Activated CD4-positive, alpha-beta memory T cell treated with anti-CD3 and anti-CD28 coated beads, Interleukin-2, amount 10 ng/mL, durations not matched to agents 7 days and 5 days (primary cell): ENCODE data around the gene INKA2. TPM values are rescaled to one million over a fixed set of nuclear protein-coding genes. Genes with fewer than 3 reads are reported as not detected.

ENCODE experiments used
- CTCF ChIA-PET: fragments of 350-600 bp; sonication (Branson Sonifier 250); formaldehyde crosslinking; loops from one replicate; lab custom pipeline; 2021; ENCODE audit warnings: antibody characterized with exemption, inconsistent platforms; lab: Charles Lee
- POLR2A ChIA-PET: fragments of 350-600 bp; sonication (Branson Sonifier 250); formaldehyde crosslinking; loops from one replicate; lab custom pipeline; 2021; ENCODE audit warnings: antibody characterized with exemption; lab: Charles Lee
- DNase-seq: peaks from one replicate; pipeline ENCODE4 v3.0.0-alpha.2; 2020
- H3K27ac Mint-ChIP-seq: one replicate; pipeline ENCODE4 v1.8.0; 2021; ENCODE audit warnings: mild to moderate bottlenecking, mixed read lengths
- H3K27me3 Mint-ChIP-seq: one replicate; pipeline ENCODE4 v1.8.0; 2021; ENCODE audit warnings: mixed read lengths
- H3K36me3 Mint-ChIP-seq: one replicate; pipeline ENCODE4 v1.8.0; 2021; ENCODE audit warnings: low read depth, mixed read lengths
- H3K4me1 Mint-ChIP-seq: one replicate; pipeline ENCODE4 v1.8.0; 2021; ENCODE audit warnings: mixed read lengths
- H3K4me3 Mint-ChIP-seq: one replicate; pipeline ENCODE4 v1.8.0; 2021; ENCODE audit warnings: mild to moderate bottlenecking, mixed read lengths
- H3K9me3 Mint-ChIP-seq: one replicate; pipeline ENCODE4 v1.8.0; 2021; ENCODE audit warnings: mixed read lengths
- total RNA-seq, 2 experiments: library from RNA; stranded (reverse); gene quantifications; one replicate each; pipeline ENCODE4 v1.2.3, GENCODE V29; 2021

INKA2 gene
- total RNA-seq, 2 experiments from 2014 or later = 2.4 to 2.8 TPM

- DNase-seq = no peak
- no peaks in the 10 kb centered on the region for H3K9me3 Mint-ChIP-seq
- no peaks in the 10 kb centered on the region for H3K27me3 Mint-ChIP-seq
- no peak overlapping the region for H3K27ac Mint-ChIP-seq
- H3K4me3 Mint-ChIP-seq = no peak overlapping the region
- POLR2A ChIA-PET = interaction anchor here (4.8 kb wide), 1 partner anchor 8 kb away, joined by 32 read pairs; the partner anchor contains the start of gene INKA2
- CTCF ChIA-PET = interaction anchor here (0.9 to 2.9 kb wide), 3 partner anchors 15 to 17 kb away, joined by 3 to 7 read pairs (median 4); no protein-coding TSS in a partner anchor
- H3K4me1 Mint-ChIP-seq = peaks cover 11% of the 10 kb centered on the region
- no peaks in the 10 kb centered on the region for H3K36me3 Mint-ChIP-seq
Measured at GRCh38 chr1:111729946-111730681, 9.1 kb downstream of the INKA2 start.

GRCh38 chr1:111729271-111729921, 9.8 kb downstream of the INKA2 start:
- H3K27ac Mint-ChIP-seq = no peak overlapping the region
- peaks cover 11% of the 10 kb centered on the region for H3K4me1 Mint-ChIP-seq
- H3K27me3 Mint-ChIP-seq = no peaks in the 10 kb centered on the region
- H3K36me3 Mint-ChIP-seq = no peaks in the 10 kb centered on the region
- ChIA-PET POLR2A (interaction anchor here (1.2 to 4.8 kb wide), 2 partner anchors 8 to 9 kb away, joined by 3 to 32 read pairs; partner anchors contain the start of gene INKA2), CTCF (interaction anchor here (0.9 to 1.2 kb wide), 3 partner anchors 10 to 18 kb away, joined by 3 to 4 read pairs (median 4); partner anchors contain the start of gene INKA2)
- H3K4me3 Mint-ChIP-seq = no peak overlapping the region
- DNase-seq = no peak
- no peaks in the 10 kb centered on the region for H3K9me3 Mint-ChIP-seq

GRCh38 chr1:111727056-111727455, 12.1 kb downstream of the INKA2 start:
- Mint-ChIP-seq H3K4me3 (no peak overlapping the region), H3K27ac (no peak overlapping the region), H3K27me3 (no peaks in the 10 kb centered on the region), H3K36me3 (no peaks in the 10 kb centered on the region), H3K9me3 (no peaks in the 10 kb centered on the region), H3K4me1 (peaks cover 8% of the 10 kb centered on the region)
- no peak for DNase-seq
- ChIA-PET POLR2A (interaction anchor here (4.8 kb wide), 1 partner anchor 11 kb away, joined by 32 read pairs; the partner anchor contains the start of gene INKA2), CTCF (interaction anchor here (0.9 to 1.6 kb wide), 2 partner anchors 12 to 220 kb away, joined by 4 read pairs; no protein-coding TSS in a partner anchor)

- POLR2A ChIA-PET = interaction anchor here (4.8 kb wide), 1 partner anchor 13 kb away, joined by 32 read pairs; the partner anchor contains the start of gene INKA2
Measured at GRCh38 chr1:111725192-111725591, 14.0 kb downstream of the INKA2 start.

GRCh38 chr1:111723871-111724270, 15.3 kb downstream of the INKA2 start:
- no peaks in the 10 kb centered on the region for H3K36me3 Mint-ChIP-seq
- peaks cover 17% of the 10 kb centered on the region for H3K4me1 Mint-ChIP-seq
- ChIA-PET POLR2A (no interaction called here), CTCF (interaction anchor here (1.2 kb wide), 1 partner anchor 9 kb away, joined by 4 read pairs; no protein-coding TSS in a partner anchor)
- no peak overlapping the region for H3K27ac Mint-ChIP-seq
- H3K4me3 Mint-ChIP-seq = no peak overlapping the region
- no peaks in the 10 kb centered on the region for H3K9me3 Mint-ChIP-seq
- no peak for DNase-seq
- H3K27me3 Mint-ChIP-seq = no peaks in the 10 kb centered on the region

More at GRCh38 chr1:111725192-111725591, 14.0 kb downstream of the INKA2 start:
- H3K4me3 Mint-ChIP-seq = no peak overlapping the region
- no peaks in the 10 kb centered on the region for H3K36me3 Mint-ChIP-seq
- no peaks in the 10 kb centered on the region for H3K27me3 Mint-ChIP-seq
- no peak overlapping the region for H3K27ac Mint-ChIP-seq
- H3K4me1 Mint-ChIP-seq = peaks cover 14% of the 10 kb centered on the region
- DNase-seq = no peak
- CTCF ChIA-PET = interaction anchor here (1.6 to 2.3 kb wide), 3 partner anchors 10 to 218 kb away, joined by 4 to 5 read pairs (median 4); no protein-coding TSS in a partner anchor
- no peaks in the 10 kb centered on the region for H3K9me3 Mint-ChIP-seq

GRCh38 chr1:111723091-111723806, 15.9 kb downstream of the INKA2 start:
- Mint-ChIP-seq H3K9me3 (no peaks in the 10 kb centered on the region), H3K27me3 (no peaks in the 10 kb centered on the region), H3K36me3 (no peaks in the 10 kb centered on the region), H3K4me3 (no peak overlapping the region), H3K27ac (no peak overlapping the region), H3K4me1 (peaks cover 17% of the 10 kb centered on the region)
- ChIA-PET CTCF (interaction anchor here (1.2 kb wide), 1 partner anchor 9 kb away, joined by 4 read pairs; no protein-coding TSS in a partner anchor), POLR2A (interaction anchor here (1.1 kb wide), 1 partner anchor 13 kb away, joined by 3 read pairs; no protein-coding TSS in a partner anchor)
- DNase-seq = no peak

GRCh38 chr1:111720977-111721786, 18.0 kb downstream of the INKA2 start:
- peaks cover 18% of the 10 kb centered on the region for H3K36me3 Mint-ChIP-seq
- no peaks in the 10 kb centered on the region for H3K27me3 Mint-ChIP-seq
- H3K4me3 Mint-ChIP-seq = no peak overlapping the region
- DNase-seq = no peak
- peak overlapping the region; percentile 7 for H3K27ac Mint-ChIP-seq
- ChIA-PET CTCF (interaction anchor here (1.0 kb wide), 1 partner anchor 213 kb away, joined by 3 read pairs; no protein-coding TSS in a partner anchor), POLR2A (interaction anchor here (0.5 to 2.0 kb wide), 4 partner anchors 8 to 246 kb away, joined by 3 to 7 read pairs (median 4); no protein-coding TSS in a partner anchor)
- no peaks in the 10 kb centered on the region for H3K9me3 Mint-ChIP-seq
- peaks cover 21% of the 10 kb centered on the region for H3K4me1 Mint-ChIP-seq

- POLR2A ChIA-PET = interaction anchor here (0.5 to 2.0 kb wide), 4 partner anchors 9 to 245 kb away, joined by 3 to 7 read pairs (median 4); no protein-coding TSS in a partner anchor
- no peak for DNase-seq
- H3K36me3 Mint-ChIP-seq = peaks cover 20% of the 10 kb centered on the region
- H3K27me3 Mint-ChIP-seq = no peaks in the 10 kb centered on the region
- CTCF ChIA-PET = interaction anchor here (1.0 kb wide), 1 partner anchor 212 kb away, joined by 3 read pairs; no protein-coding TSS in a partner anchor
- peaks cover 21% of the 10 kb centered on the region for H3K4me1 Mint-ChIP-seq
- no peak overlapping the region for H3K4me3 Mint-ChIP-seq
- no peaks in the 10 kb centered on the region for H3K9me3 Mint-ChIP-seq
- peak overlapping the region; percentile 7 for H3K27ac Mint-ChIP-seq
Measured at GRCh38 chr1:111720274-111720976, 18.8 kb downstream of the INKA2 start.

- ChIA-PET CTCF (no interaction called here), POLR2A (interaction anchor here (1.2 to 2.0 kb wide), 4 partner anchors 9 to 35 kb away, joined by 3 to 13 read pairs (median 4); partner anchors contain the start of gene INKA2)
- Mint-ChIP-seq H3K36me3 (peaks cover 20% of the 10 kb centered on the region), H3K27ac (no peak overlapping the region), H3K4me1 (peaks cover 22% of the 10 kb centered on the region), H3K27me3 (no peaks in the 10 kb centered on the region), H3K9me3 (no peaks in the 10 kb centered on the region), H3K4me3 (no peak overlapping the region)
- no peak for DNase-seq
Measured at GRCh38 chr1:111719674-111720132, 19.5 kb downstream of the INKA2 start.

GRCh38 chr1:111719135-111719534, 20.1 kb downstream of the INKA2 start:
- H3K4me1 Mint-ChIP-seq = peaks cover 27% of the 10 kb centered on the region
- ChIA-PET CTCF (no interaction called here), POLR2A (interaction anchor here (1.3 to 2.0 kb wide), 3 partner anchors 20 to 36 kb away, joined by 4 to 13 read pairs (median 5); partner anchors contain the start of gene INKA2)
- no peak overlapping the region for H3K4me3 Mint-ChIP-seq
- H3K27ac Mint-ChIP-seq = no peak overlapping the region
- no peaks in the 10 kb centered on the region for H3K9me3 Mint-ChIP-seq
- H3K27me3 Mint-ChIP-seq = no peaks in the 10 kb centered on the region
- H3K36me3 Mint-ChIP-seq = peaks cover 22% of the 10 kb centered on the region
- no peak for DNase-seq

- Mint-ChIP-seq H3K36me3 (peaks cover 25% of the 10 kb centered on the region), H3K4me1 (peaks cover 22% of the 10 kb centered on the region), H3K4me3 (no peak overlapping the region), H3K27ac (no peak overlapping the region), H3K9me3 (no peaks in the 10 kb centered on the region), H3K27me3 (no peaks in the 10 kb centered on the region)
- CTCF ChIA-PET = interaction anchor here (1.2 to 7.4 kb wide), 4 partner anchors 21 to 209 kb away, joined by 3 to 63 read pairs (median 46); partner anchors contain the start of gene INKA2
- POLR2A ChIA-PET = interaction anchor here (0.8 kb wide), 1 partner anchor 127 kb away, joined by 3 read pairs; no protein-coding TSS in a partner anchor
- no peak for DNase-seq
Measured at GRCh38 chr1:111717450-111717849, 21.7 kb downstream of the INKA2 start.
